Adrenal gland (tissue), 12 donors: Measurements from ENCODE around the gene SEZ6. TPM values are rescaled to one million over a fixed set of nuclear protein-coding genes. Genes with fewer than 3 reads are reported as not detected.

Experiments used
- DNase-seq, 7 donors: peaks; one replicate each; pipeline ENCODE4 v3.0.0-alpha.2; 2019 to 2020
- H3K27ac ChIP-seq, 5 donors: fragments of 200-600 bp; sonication (generic) in 4 of 5; 1 replicate in 3 of 5; 2 replicates in 2 of 5; pipeline versions ENCODE4 v1.5.1 to v1.8.0; 2016 to 2020; ENCODE audit warnings: mild to moderate bottlenecking in 1 of 5
- H3K27me3 ChIP-seq: fragments of 200-600 bp; 2 replicates; pipeline ENCODE4 v1.8.0; 2021
- H3K36me3 ChIP-seq, 2 donors: fragments of 200-600 bp; replicated peaks in 1 of 2; 1 replicate in 1 of 2; 2 replicates in 1 of 2; pipeline versions ENCODE4 v1.5.1 to v1.8.0; 2018 to 2022
- H3K4me1 ChIP-seq, 2 donors: fragments of 200-600 bp; replicated peaks in 1 of 2; 1 replicate in 1 of 2; 2 replicates in 1 of 2; pipeline versions ENCODE4 v1.5.1 to v1.8.0; 2018 to 2021
- H3K4me3 ChIP-seq, 4 donors: fragments of 200-600 bp; sonication (generic) in 3 of 4; one replicate each; pipeline ENCODE4 v1.5.1; 2016 to 2018
- H3K9me3 ChIP-seq, 3 donors: fragments of 200-600 bp; sonication (generic) in 1 of 3; replicated peaks in 1 of 3; 1 replicate in 2 of 3; 2 replicates in 1 of 3; pipeline versions ENCODE4 v1.5.1 to v1.8.0; 2016 to 2021
- POLR2A ChIP-seq, 2 donors: fragments of 450-650 bp; IDR thresholded peaks; one replicate each; pipeline ENCODE4 v1.6.1; 2017; ENCODE audit warnings: antibody characterized with exemption in 2 of 2, mild to moderate bottlenecking in 2 of 2, moderate library complexity in 1 of 2
- whole genome bisulfite sequencing, 4 donors: extraction: QIAGEN DNeasy Blood & Tissue Kit in 2 of 4; methylation state at CpG; one replicate each; pipeline versions ENCODE4 v1.1.5 to v1.1.7; 2013 to 2017; 5-methylcytosine and 5-hydroxymethylcytosine counted together
- intact Hi-C, 2 donors: fragments of 100-400 bp; cut with DNase I; formaldehyde crosslinking; loops; one replicate each; pipeline versions ENCODE4 v1.14.1 to v1.15.0; 2022 to 2023
- polyA plus RNA-seq, 3 donors: library from polyadenylated mRNA; stranded (reverse); fragments of 200-250 nt in 2 of 3; fragments of 350-450 nt in 1 of 3; fragmentation: Illumina TruSeq in 1 of 3; extraction: RNeasy Lipid Tissue Mini Kit (QIAGEN cat#74804) in 1 of 3; gene quantifications; one replicate each; pipeline ENCODE4 v1.2.3, GENCODE V29; 2013 to 2014
- total RNA-seq, 9 donors: library from RNA; depleted of rRNA in 4 of 9; stranded (reverse); fragments of >200 nt in 4 of 9; fragments of 120-200 nt in 1 of 9; fragmentation: NEBNext Ultra II Directional in 1 of 9; extraction: Animal tissue kit (Norgen Biotek cat#: 25700) in 1 of 9; gene quantifications; one replicate each; pipeline versions ENCODE4 v1.1.0 to v1.2.4, GENCODE V29; 2013 to 2023
- TF ChIP-seq, protein P1 (sequence below), 6 experiments: fragments of 450-650 bp in 4 of 6; fragments of 200-600 bp in 2 of 6; sonication (generic) in 1 of 6; IDR thresholded peaks; 1 replicate in 5 of 6; 2 replicates in 1 of 6; pipeline versions ENCODE4 v1.5.1 to v1.8.0; 2016 to 2021; ENCODE audit warnings: antibody characterized with exemption in 6 of 6, mild to moderate bottlenecking in 2 of 6, moderate library complexity in 1 of 6
- donor health status: healthy with polysubstance abuse.
- donor health status: Bipolar disorder and iron deficiency.
- donor health status: DM: yes; HTN: yes; CAD: no.
- donor health status: DM: no; HTN: no; CAD: no.
- donor health status: DM: no; HTN: no; CAD: no.
- donor health status: DM: yes; HTN: yes; CAD: no.

The SEZ6 gene
- total and polyA plus RNA-seq, 12 donors: 0.11 to 1.0 (median 0.33) TPM; not detected in 6

- intact Hi-C loops: no loop called here
- TF ChIP-seq POLR2A (IDR thresholded peaks at IDR 0.05): no peak
- TF ChIP-seq, protein P1, sequence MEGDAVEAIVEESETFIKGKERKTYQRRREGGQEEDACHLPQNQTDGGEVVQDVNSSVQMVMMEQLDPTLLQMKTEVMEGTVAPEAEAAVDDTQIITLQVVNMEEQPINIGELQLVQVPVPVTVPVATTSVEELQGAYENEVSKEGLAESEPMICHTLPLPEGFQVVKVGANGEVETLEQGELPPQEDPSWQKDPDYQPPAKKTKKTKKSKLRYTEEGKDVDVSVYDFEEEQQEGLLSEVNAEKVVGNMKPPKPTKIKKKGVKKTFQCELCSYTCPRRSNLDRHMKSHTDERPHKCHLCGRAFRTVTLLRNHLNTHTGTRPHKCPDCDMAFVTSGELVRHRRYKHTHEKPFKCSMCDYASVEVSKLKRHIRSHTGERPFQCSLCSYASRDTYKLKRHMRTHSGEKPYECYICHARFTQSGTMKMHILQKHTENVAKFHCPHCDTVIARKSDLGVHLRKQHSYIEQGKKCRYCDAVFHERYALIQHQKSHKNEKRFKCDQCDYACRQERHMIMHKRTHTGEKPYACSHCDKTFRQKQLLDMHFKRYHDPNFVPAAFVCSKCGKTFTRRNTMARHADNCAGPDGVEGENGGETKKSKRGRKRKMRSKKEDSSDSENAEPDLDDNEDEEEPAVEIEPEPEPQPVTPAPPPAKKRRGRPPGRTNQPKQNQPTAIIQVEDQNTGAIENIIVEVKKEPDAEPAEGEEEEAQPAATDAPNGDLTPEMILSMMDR (IDR thresholded peaks at IDR 0.05): no peak
- Histone ChIP-seq H3K4me1 (peaks cover under 1 to 3% of the 10 kb centered on the region in 2 donors), H3K36me3 (no peaks in the 10 kb centered on the region), H3K27ac (no peak overlapping the region), H3K9me3 (no peaks in the 10 kb centered on the region), H3K27me3 (peaks cover 25% of the 10 kb centered on the region), H3K4me3 (no peak overlapping the region)
- no peak for DNase-seq
- WGBS, 4 donors: 76 to 86% (median 84%) methylated on average over 5 of the region's 5 CpGs
Observed at GRCh38 chr17:29000973-29001372, 4.9 kb downstream of the SEZ6 start.

- intact Hi-C loops: no loop called here
Observed at GRCh38 chr17:28999206-28999605, 6.6 kb downstream of the SEZ6 start.

DNA sequence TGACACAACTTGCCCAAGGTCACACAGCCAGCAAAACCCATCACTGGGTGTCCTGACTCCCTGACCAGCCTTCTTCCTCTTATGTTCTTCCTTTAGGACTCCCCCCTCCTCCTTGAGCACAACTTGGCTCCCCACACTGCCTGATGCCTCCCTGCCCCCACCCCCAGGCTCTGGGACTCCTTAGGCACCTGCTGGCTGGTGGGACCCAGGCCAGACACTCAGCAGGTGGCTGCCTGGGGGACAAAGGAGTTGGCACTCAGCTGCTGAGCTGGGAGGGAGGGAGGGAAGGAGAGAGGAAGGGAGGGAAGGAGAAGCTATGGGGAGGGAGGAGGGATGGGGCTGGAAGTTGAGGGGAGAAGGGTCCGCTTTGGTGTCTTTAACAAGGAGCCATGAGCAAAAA is 8.0 kb downstream of the SEZ6 start:
- DNase-seq: no peak
- Histone ChIP-seq H3K36me3 (no peaks in the 10 kb centered on the region), H3K27me3 (no peaks in the 10 kb centered on the region), H3K4me3 (no peak overlapping the region), H3K4me1 (peaks cover 0 to 8% of the 10 kb centered on the region in 2 donors), H3K27ac (no peak overlapping the region), H3K9me3 (no peaks in the 10 kb centered on the region)
- 63 to 100% (median 88%) methylated on average over 1 of the region's 1 CpG for whole genome bisulfite sequencing, 4 donors
- intact Hi-C loops: no loop called here
- TF ChIP-seq POLR2A (IDR thresholded peaks at IDR 0.05): no peak
- TF ChIP-seq, protein P1 (IDR thresholded peaks at IDR 0.05): no peak

More at GRCh38 chr17:28999206-28999605, 6.6 kb downstream of the SEZ6 start:
- Histone ChIP-seq H3K4me1 (no peaks in the 10 kb centered on the region), H3K4me3 (no peak overlapping the region), H3K36me3 (no peaks in the 10 kb centered on the region), H3K27ac (no peak overlapping the region), H3K27me3 (peaks cover 11% of the 10 kb centered on the region), H3K9me3 (no peaks in the 10 kb centered on the region)
- TF ChIP-seq POLR2A (IDR thresholded peaks at IDR 0.05): no peak
- TF ChIP-seq, protein P1 (IDR thresholded peaks at IDR 0.05): no peak
- no peak for DNase-seq
- WGBS, 4 donors: 62 to 75% (median 64%) methylated on average over 4 to 5 of the region's 5 CpGs; no CpG with 5 or more reads in 1 of the 4 donors

- no peak for DNase-seq
- H3K36me3 ChIP-seq: no peaks in the 10 kb centered on the region
- WGBS, 4 donors: 47 to 64% (median 61%) methylated on average over 5 of the region's 5 CpGs
- no peak overlapping the region for H3K27ac ChIP-seq
- H3K4me1 ChIP-seq: peaks cover 0 to 8% of the 10 kb centered on the region in 2 donors
- H3K27me3 ChIP-seq: no peaks in the 10 kb centered on the region
- no peak overlapping the region for H3K4me3 ChIP-seq
- intact Hi-C loops: no loop called here
- H3K9me3 ChIP-seq: no peaks in the 10 kb centered on the region
- no peak for TF ChIP-seq POLR2A (IDR thresholded peaks at IDR 0.05)
- TF ChIP-seq, protein P1 (IDR thresholded peaks at IDR 0.05): no peak
Observed at GRCh38 chr17:28996554-28997096, 9.2 kb downstream of the SEZ6 start.
